Left renal pelvis (tissue), 4 donors: ENCODE results near the gene KRT20. TPM values are rescaled to one million over a fixed set of nuclear protein-coding genes. Genes with fewer than 3 reads are reported as not detected.

Experiments used
- polyA plus RNA-seq, 4 donors: library from polyadenylated mRNA; unstranded; fragments of 120-200 nt; gene quantifications; one replicate each; pipeline ENCODE4 v1.2.1, GENCODE V29; 2013; ENCODE audit not compliant: insufficient read length in 4 of 4

KRT20 gene
- polyA plus RNA-seq, 4 donors: 0.09 to 2.0 (median 0.58) TPM; not detected in 1

Other genes starting within 250 kb of the KRT20 start
- gene SMARCE1, start 237.4 kb downstream of the KRT20 start, polyA plus RNA-seq: 100 to 1,000 TPM; 247 to 327 (median 263) TPM
- gene KRT222, start 220.1 kb downstream of the KRT20 start, polyA plus RNA-seq: 1 to 10 TPM in 1 of 4 donors, under 1 TPM in 3; 0.09 to 1.7 (median 0.24) TPM
- under 1 TPM in 1 of 4 donors, not detected in 3; 0.18 TPM for gene KRT24, start 181.5 kb downstream of the KRT20 start, polyA plus RNA-seq
- gene KRT25, start 129.9 kb downstream of the KRT20 start, polyA plus RNA-seq: under 1 TPM in 1 of 4 donors, not detected in 3; 0.68 TPM
- gene KRT26, start 113.0 kb downstream of the KRT20 start, polyA plus RNA-seq: not detected
- gene KRT27, start 102.7 kb downstream of the KRT20 start, polyA plus RNA-seq: under 1 TPM in 2 of 4 donors, not detected in 2; 0.24 to 0.53 TPM
- under 1 TPM in 1 of 4 donors, not detected in 3; 0.19 TPM for gene KRT28, start 85.3 kb downstream of the KRT20 start, polyA plus RNA-seq
- gene KRT10, start 62.6 kb downstream of the KRT20 start, polyA plus RNA-seq: 10 to 100 TPM; 49.3 to 60.0 (median 58.1) TPM
- under 1 TPM in 2 of 4 donors, not detected in 2; 0.10 to 0.27 TPM for gene KRT12, start 18.0 kb downstream of the KRT20 start, polyA plus RNA-seq
- 1 to 10 TPM in 2 of 4 donors, under 1 TPM in 2; 0.52 to 2.1 (median 1.0) TPM for gene KRT23, start 52.4 kb upstream of the KRT20 start, polyA plus RNA-seq
- gene KRT39, start 81.7 kb upstream of the KRT20 start, polyA plus RNA-seq: not detected
- gene KRT40, start 99.1 kb upstream of the KRT20 start, polyA plus RNA-seq: under 1 TPM in 1 of 4 donors, not detected in 3; 0.07 TPM
- gene KRTAP3-3, start 108.9 kb upstream of the KRT20 start, polyA plus RNA-seq: not detected
- gene KRTAP3-2, start 114.7 kb upstream of the KRT20 start, polyA plus RNA-seq: not detected
- not detected for gene KRTAP3-1, start 123.9 kb upstream of the KRT20 start, polyA plus RNA-seq
- not detected for gene KRTAP1-5, start 142.0 kb upstream of the KRT20 start, polyA plus RNA-seq
- gene KRTAP1-4, start 145.0 kb upstream of the KRT20 start, polyA plus RNA-seq: not detected
- gene KRTAP1-3, start 149.6 kb upstream of the KRT20 start, polyA plus RNA-seq: not detected
- not detected for gene KRTAP1-1, start 156.2 kb upstream of the KRT20 start, polyA plus RNA-seq
- gene KRTAP2-1, start 162.1 kb upstream of the KRT20 start, polyA plus RNA-seq: not detected
- not detected for gene KRTAP2-2, start 170.0 kb upstream of the KRT20 start, polyA plus RNA-seq
- not detected for gene KRTAP2-3, start 174.9 kb upstream of the KRT20 start, polyA plus RNA-seq
- not detected for gene KRTAP2-4, start 180.6 kb upstream of the KRT20 start, polyA plus RNA-seq
- gene KRTAP4-7, start 198.9 kb upstream of the KRT20 start, polyA plus RNA-seq: not detected
- gene KRTAP4-8, start 212.9 kb upstream of the KRT20 start, polyA plus RNA-seq: not detected
- gene KRTAP4-16, start 217.0 kb upstream of the KRT20 start, polyA plus RNA-seq: not detected
- not detected for gene KRTAP4-9, start 220.1 kb upstream of the KRT20 start, polyA plus RNA-seq
- gene KRTAP4-11, start 233.1 kb upstream of the KRT20 start, polyA plus RNA-seq: not detected
- not detected for gene KRTAP4-12, start 238.9 kb upstream of the KRT20 start, polyA plus RNA-seq